Neuronal stem cell (in vitro differentiated cells): ENCODE measurements around the gene DTX1.

Experiments
- DNase-seq: peaks from one replicate; pipeline ENCODE4 v3.0.0-alpha.2; 2013; ENCODE audit warnings: low spot score
- H2AFZ ChIP-seq: one replicate; pipeline ENCODE4 v1.6.1; 2013; ENCODE audit warnings: mild to moderate bottlenecking, low read length, inconsistent platforms
- H2AK5ac ChIP-seq: 2 replicates; pipeline ENCODE4 v1.6.1; 2013; ENCODE audit warnings: low read depth, mild to moderate bottlenecking, inconsistent platforms, low read length, moderate library complexity, mixed read lengths
- H2BK120ac ChIP-seq: 2 replicates; pipeline ENCODE4 v1.6.1; 2013; ENCODE audit warnings: low read depth, mild to moderate bottlenecking, inconsistent platforms, low read length, moderate library complexity, mixed read lengths
- H2BK12ac ChIP-seq: one replicate; pipeline ENCODE4 v1.6.1; 2013; ENCODE audit warnings: low read length, inconsistent platforms
- H2BK15ac ChIP-seq: 2 replicates; pipeline ENCODE4 v1.6.1; 2013; ENCODE audit warnings: mild to moderate bottlenecking, low read length, inconsistent platforms, mixed read lengths
- H2BK5ac ChIP-seq: one replicate; pipeline ENCODE4 v1.6.1; 2013; ENCODE audit warnings: inconsistent platforms, mild to moderate bottlenecking, low read length, moderate library complexity
- H3K14ac ChIP-seq: one replicate; pipeline ENCODE4 v1.6.1; 2013; ENCODE audit warnings: low read length, inconsistent platforms
- H3K18ac ChIP-seq: 2 replicates; pipeline ENCODE4 v1.6.1; 2013; ENCODE audit warnings: low read length, inconsistent platforms
- H3K23ac ChIP-seq: 2 replicates; pipeline ENCODE4 v1.6.1; 2013; ENCODE audit warnings: low read depth, mild to moderate bottlenecking, mixed read lengths, low read length, inconsistent platforms; ENCODE audit not compliant: poor library complexity
- H3K27ac ChIP-seq: replicated peaks from 3 replicates; pipeline ENCODE4 v1.5.1; 2013; ENCODE audit warnings: low read length, inconsistent platforms
- H3K27me3 ChIP-seq, 3 experiments: 2 replicates each; pipeline ENCODE4 v1.6.1; 2013; ENCODE audit warnings: low read length in 3 of 3, mild to moderate bottlenecking in 2 of 3, inconsistent platforms in 1 of 3, low read depth in 1 of 3, mixed read lengths in 1 of 3, moderate library complexity in 1 of 3; ENCODE audit not compliant: control insufficient read depth in 3 of 3, insufficient read depth in 3 of 3
- H3K36me3 ChIP-seq, 2 donors: replicated peaks in 1 of 2; 2 replicates each; pipeline ENCODE4 v1.6.1; 2013; ENCODE audit warnings: low read length in 2 of 2; ENCODE audit not compliant: control insufficient read depth in 2 of 2, insufficient read depth in 2 of 2
- H3K4ac ChIP-seq: 2 replicates; pipeline ENCODE4 v1.6.1; 2013; ENCODE audit warnings: inconsistent platforms, mild to moderate bottlenecking, low read length, moderate library complexity
- H3K4me1 ChIP-seq, 2 donors: 1 replicate in 1 of 2; 2 replicates in 1 of 2; pipeline ENCODE4 v1.6.1; 2013; ENCODE audit warnings: low read length in 2 of 2, low read depth in 1 of 2; ENCODE audit not compliant: control insufficient read depth in 2 of 2, insufficient read depth in 1 of 2
- H3K4me2 ChIP-seq: one replicate; pipeline ENCODE4 v1.6.1; 2013; ENCODE audit warnings: mild to moderate bottlenecking, low read length, inconsistent platforms; ENCODE audit not compliant: insufficient read depth, poor library complexity, severe bottlenecking
- H3K4me3 ChIP-seq, 2 donors: 2 replicates each; pipeline ENCODE4 v1.5.1; 2013; ENCODE audit warnings: low read length in 2 of 2, mild to moderate bottlenecking in 2 of 2, inconsistent platforms in 1 of 2, moderate library complexity in 1 of 2
- H3K79me1 ChIP-seq: one replicate; pipeline ENCODE4 v1.6.1; 2013; ENCODE audit warnings: low read depth, mild to moderate bottlenecking, inconsistent platforms, low read length, moderate library complexity
- H3K9ac ChIP-seq: one replicate; pipeline ENCODE4 v1.6.1; 2013; ENCODE audit warnings: mild to moderate bottlenecking, low read depth, low read length, inconsistent platforms; ENCODE audit not compliant: poor library complexity
- H3K9me3 ChIP-seq, 2 donors: replicated peaks in 1 of 2; 2 replicates each; pipeline versions ENCODE3 to v1.6.1; 2013; ENCODE audit warnings: low read length in 2 of 2, mild to moderate bottlenecking in 2 of 2, inconsistent platforms in 1 of 2, low read depth in 1 of 2, mixed read lengths in 1 of 2, moderate library complexity in 1 of 2; ENCODE audit not compliant: control insufficient read depth in 2 of 2, insufficient read depth in 1 of 2
- H4K8ac ChIP-seq: one replicate; pipeline ENCODE4 v1.6.1; 2013; ENCODE audit warnings: low read depth, mild to moderate bottlenecking, inconsistent platforms, low read length, moderate library complexity
- H4K91ac ChIP-seq: one replicate; pipeline ENCODE4 v1.6.1; 2013; ENCODE audit warnings: low read length, low read depth, mild to moderate bottlenecking, inconsistent platforms; ENCODE audit not compliant: poor library complexity
- WGBS, 2 donors: extraction: QIAGEN DNeasy Blood & Tissue Kit; methylation state at CpG; one replicate each; pipeline ENCODE4 v1.1.7; 2013; ENCODE audit warnings: missing lambda C conversion rate in 2 of 2, mixed read lengths in 1 of 2; ENCODE audit not compliant: insufficient read length in 2 of 2, insufficient replicate concordance in 1 of 2; ENCODE audit errors: extremely low coverage in 2 of 2; 5-methylcytosine and 5-hydroxymethylcytosine counted together

DTX1 gene

GRCh38 chr12:113109360-113109759 is 52.8 kb downstream of the DTX1 start:
- Histone ChIP-seq H3K27ac (no peak overlapping the region), H2BK120ac (peak overlapping the region; percentile 62), H3K79me1 (no peaks in the 10 kb centered on the region), H4K91ac (no peak overlapping the region), H3K9me3 (no peaks in the 10 kb centered on the region), H3K23ac (no peak overlapping the region), H3K27me3 (peaks cover 0 to 29% (median 0%) of the 10 kb centered on the region in 3 experiments), H2BK15ac (no peak overlapping the region), H3K4me2 (no peak overlapping the region), H2AFZ (no peak overlapping the region), H3K18ac (peak overlapping the region; percentile 77), H2BK5ac (no peak overlapping the region), H2AK5ac (no peak overlapping the region), H3K4ac (no peak overlapping the region), H3K14ac (no peak overlapping the region), H3K9ac (no peak overlapping the region), H4K8ac (no peak overlapping the region), H3K36me3 (no peaks in the 10 kb centered on the region), H3K4me1 (peaks cover 0 to 1% of the 10 kb centered on the region in 2 donors), H2BK12ac (no peak overlapping the region), H3K4me3 (no peak overlapping the region)
- no peak for DNase-seq
- WGBS, 2 donors = no CpG with 5 or more reads among the region's 5 CpGs

DNA sequence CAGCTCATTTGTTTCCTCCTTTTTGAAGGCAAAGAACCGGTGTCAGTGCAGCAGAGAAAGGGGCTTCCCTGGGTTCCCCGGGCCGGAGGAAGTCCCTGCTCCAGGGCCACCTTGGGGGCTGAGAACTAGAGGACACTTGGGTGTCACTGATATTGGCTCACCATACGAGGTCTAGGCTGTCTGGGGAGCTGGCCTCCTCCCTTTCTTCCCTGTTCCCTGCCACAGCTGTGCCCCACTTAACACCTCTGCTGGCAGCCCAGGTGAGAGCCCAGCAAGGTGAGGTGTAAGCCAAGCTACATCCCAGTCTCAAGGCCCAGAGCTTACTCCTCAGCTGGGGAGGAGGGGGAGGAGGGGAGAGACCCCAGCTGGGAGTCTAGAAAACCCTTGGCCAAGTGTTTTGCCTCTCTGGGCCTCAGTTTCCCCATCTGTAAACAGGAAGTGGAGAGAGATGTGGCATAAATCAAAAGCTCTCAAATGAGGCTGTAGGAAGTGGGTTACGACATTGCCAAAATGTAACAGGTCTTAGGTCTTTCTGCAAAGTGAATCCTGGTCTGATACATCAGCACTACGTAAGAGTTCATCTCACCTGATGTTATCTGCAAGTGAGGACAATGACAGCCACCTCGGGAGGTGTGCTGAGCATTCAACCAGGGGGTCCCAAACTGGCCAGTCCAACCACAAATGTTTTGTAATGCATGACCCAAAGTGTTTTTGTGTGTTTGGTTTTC is 53.5 kb downstream of the DTX1 start:
- no CpG with 5 or more reads among the region's 7 CpGs for WGBS, 2 donors

GRCh38 chr12:113111247-113111646 is 54.7 kb downstream of the DTX1 start:
- H2BK15ac ChIP-seq = no peak overlapping the region
- H3K36me3 ChIP-seq = no peaks in the 10 kb centered on the region
- H2BK120ac ChIP-seq = no peak overlapping the region
- H4K91ac ChIP-seq = no peak overlapping the region
- H3K27me3 ChIP-seq = peaks cover 0 to 24% (median 0%) of the 10 kb centered on the region in 3 experiments
- H3K4me1 ChIP-seq = no peaks in the 10 kb centered on the region
- H3K9me3 ChIP-seq = no peaks in the 10 kb centered on the region
- no peak overlapping the region for H2AFZ ChIP-seq
- no CpG with 5 or more reads among the region's 3 CpGs for WGBS, 2 donors
- H3K23ac ChIP-seq = no peak overlapping the region
- no peak overlapping the region for H2AK5ac ChIP-seq
- H3K18ac ChIP-seq = no peak overlapping the region
- DNase-seq = no peak
- no peak overlapping the region for H4K8ac ChIP-seq
- H3K4me2 ChIP-seq = no peak overlapping the region
- no peak overlapping the region for H3K4ac ChIP-seq
- H3K14ac ChIP-seq = no peak overlapping the region
- H3K79me1 ChIP-seq = no peaks in the 10 kb centered on the region
- H3K27ac ChIP-seq = no peak overlapping the region
- no peak overlapping the region for H3K4me3 ChIP-seq
- H2BK12ac ChIP-seq = no peak overlapping the region
- no peak overlapping the region for H3K9ac ChIP-seq
- H2BK5ac ChIP-seq = no peak overlapping the region

More for the DNA sequence above, 53.5 kb downstream of the DTX1 start:
- Histone ChIP-seq H3K23ac (no peak overlapping the region), H2BK5ac (no peak overlapping the region), H4K91ac (no peak overlapping the region), H3K36me3 (no peaks in the 10 kb centered on the region), H3K9ac (no peak overlapping the region), H2BK12ac (no peak overlapping the region), H3K4me2 (no peak overlapping the region), H4K8ac (no peak overlapping the region), H2AK5ac (no peak overlapping the region), H3K18ac (no peak overlapping the region), H3K9me3 (no peaks in the 10 kb centered on the region), H3K4me3 (no peak overlapping the region), H2AFZ (no peak overlapping the region), H2BK15ac (no peak overlapping the region), H3K4me1 (peaks cover 0 to 1% of the 10 kb centered on the region in 2 donors), H3K4ac (no peak overlapping the region), H3K27me3 (peaks cover 0 to 30% (median 0%) of the 10 kb centered on the region in 3 experiments), H2BK120ac (peak overlapping the region; percentile 62), H3K79me1 (no peaks in the 10 kb centered on the region), H3K14ac (no peak overlapping the region), H3K27ac (no peak overlapping the region)
- no peak for DNase-seq

DNA sequence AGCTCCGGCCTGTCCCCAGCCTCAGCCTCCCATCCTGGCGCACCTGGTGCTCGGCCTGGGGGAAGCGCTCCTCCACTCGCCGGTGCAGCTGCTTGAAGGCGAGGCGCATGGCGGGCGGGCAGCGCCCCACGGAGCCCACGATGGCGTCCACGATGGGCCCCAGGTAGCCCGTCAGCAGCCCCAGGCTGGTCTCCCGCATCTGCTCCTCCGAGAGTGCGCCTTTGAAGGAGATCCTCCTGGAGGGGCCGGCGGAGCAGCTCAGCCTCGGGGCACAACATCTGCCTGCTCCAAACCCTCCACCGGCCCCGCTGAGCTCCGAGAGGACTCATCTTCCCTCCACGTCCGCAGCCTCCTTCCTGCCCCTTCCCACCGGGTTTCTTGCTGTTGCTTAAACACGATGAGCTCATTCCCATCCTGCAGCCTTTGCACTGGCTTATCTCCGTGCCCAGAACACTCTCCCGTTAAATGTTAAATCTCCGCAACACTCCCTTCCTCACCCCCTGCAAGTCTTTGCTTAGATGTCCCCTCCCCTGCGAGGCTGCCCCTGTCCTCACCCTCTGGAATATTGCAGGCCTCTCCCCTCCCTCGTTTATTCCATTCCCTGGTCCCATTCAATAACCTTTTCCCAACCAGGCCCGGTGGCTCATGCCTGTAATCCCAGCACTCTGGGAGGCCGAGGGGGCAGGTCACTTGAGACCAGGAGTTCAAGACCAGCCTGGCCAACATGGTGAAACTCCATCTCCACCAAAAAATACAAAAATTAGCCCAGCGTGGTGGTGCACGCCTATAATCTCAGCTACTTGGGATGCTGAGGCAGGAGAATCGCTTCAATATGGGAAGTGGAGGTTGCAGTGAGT is 55.7 kb downstream of the DTX1 start:
- Histone ChIP-seq H2AK5ac (peak overlapping the region; percentile 93), H3K4me2 (no peak overlapping the region), H4K8ac (no peak overlapping the region), H3K9ac (peak overlapping the region; percentile 27), H3K14ac (peak overlapping the region; percentile 58), H3K79me1 (no peaks in the 10 kb centered on the region), H2BK15ac (no peak overlapping the region), H4K91ac (no peak overlapping the region), H2AFZ (peak overlapping the region; percentile 40), H3K27ac (no peak overlapping the region), H3K4ac (no peak overlapping the region), H2BK12ac (no peak overlapping the region), H3K36me3 (no peaks in the 10 kb centered on the region), H2BK120ac (no peak overlapping the region), H3K23ac (peak overlapping the region; percentile 56), H3K4me1 (no peaks in the 10 kb centered on the region), H3K27me3 (peaks cover 0 to 24% (median 0%) of the 10 kb centered on the region in 3 experiments), H3K9me3 (no peaks in the 10 kb centered on the region), H2BK5ac (no peak overlapping the region), H3K4me3 (no peak overlapping the region), H3K18ac (peak overlapping the region; percentile 89)
- no CpG with 5 or more reads among the region's 39 CpGs for WGBS, 2 donors
- DNase-seq = no peak
